Liver (tissue), 9 donors: ENCODE data around the gene NR5A1. TPM values are rescaled to one million over a fixed set of nuclear protein-coding genes. Genes with fewer than 3 reads are reported as not detected.

Experiments used
- DNase-seq: peaks from one replicate; pipeline ENCODE4 v3.0.0-alpha.2; 2017; ENCODE audit warnings: low spot score
- H3K27ac ChIP-seq, 2 donors: one replicate each; pipeline ENCODE4 v1.7.0; 2013; ENCODE audit warnings: inconsistent platforms in 2 of 2, low read length in 2 of 2, control low read depth in 1 of 2, low read depth in 1 of 2, mild to moderate bottlenecking in 1 of 2
- H3K27me3 ChIP-seq, 4 donors: one replicate each; pipeline versions ENCODE4 v1.6.1 to v1.7.0; 2013; ENCODE audit warnings: low read length in 3 of 4, inconsistent platforms in 1 of 4, mild to moderate bottlenecking in 1 of 4, moderate library complexity in 1 of 4; ENCODE audit not compliant: control insufficient read depth in 4 of 4, insufficient read depth in 4 of 4
- H3K36me3 ChIP-seq, 4 donors: one replicate each; pipeline versions ENCODE4 v1.6.1 to v1.7.0; 2013; ENCODE audit warnings: low read length in 3 of 4, mild to moderate bottlenecking in 3 of 4, low read depth in 1 of 4, moderate library complexity in 1 of 4; ENCODE audit not compliant: control insufficient read depth in 4 of 4, insufficient read depth in 3 of 4
- H3K4me1 ChIP-seq, 4 donors: one replicate each; pipeline versions ENCODE4 v1.6.1 to v1.7.0; 2013; ENCODE audit warnings: low read length in 3 of 4, mild to moderate bottlenecking in 3 of 4, moderate library complexity in 1 of 4; ENCODE audit not compliant: control insufficient read depth in 4 of 4, insufficient read depth in 4 of 4
- H3K4me3 ChIP-seq, 3 donors: one replicate each; pipeline versions ENCODE4 v1.6.1 to v1.7.0; 2013; ENCODE audit warnings: low read length in 3 of 3, control low read depth in 1 of 3, low read depth in 1 of 3, mild to moderate bottlenecking in 1 of 3
- H3K9ac ChIP-seq, 2 donors: one replicate each; pipeline ENCODE4 v1.7.0; 2013; ENCODE audit warnings: low read length in 2 of 2, mild to moderate bottlenecking in 2 of 2, moderate library complexity in 2 of 2, control low read depth in 1 of 2, low read depth in 1 of 2
- H3K9me3 ChIP-seq, 4 donors: one replicate each; pipeline versions ENCODE4 v1.6.1 to v1.7.0; 2013; ENCODE audit warnings: low read length in 3 of 4; ENCODE audit not compliant: control insufficient read depth in 4 of 4
- EGR1 ChIP-seq, 2 donors: IDR thresholded peaks; 2 replicates each; pipeline ENCODE4 v1.6.1; 2016 to 2018; ENCODE audit warnings: antibody characterized with exemption in 2 of 2, low read depth in 2 of 2
- FOXA1 ChIP-seq: IDR thresholded peaks from 2 replicates; pipeline ENCODE4 v1.6.1; 2016; ENCODE audit warnings: antibody characterized with exemption
- FOXA2 ChIP-seq: IDR thresholded peaks from 2 replicates; pipeline ENCODE4 v1.6.1; 2016; ENCODE audit warnings: antibody characterized with exemption
- GABPA ChIP-seq, 2 donors: IDR thresholded peaks in 1 of 2; conservative IDR thresholded peaks in 1 of 2; 2 replicates each; pipeline ENCODE4 v1.6.1; 2016; ENCODE audit warnings: antibody characterized with exemption in 2 of 2, mild to moderate bottlenecking in 1 of 2, moderate library complexity in 1 of 2
- HNF4A ChIP-seq, 2 donors: conservative IDR thresholded peaks; 2 replicates each; pipeline ENCODE4 v1.6.1; 2016; ENCODE audit warnings: antibody characterized with exemption in 2 of 2, mild to moderate bottlenecking in 2 of 2
- HNF4G ChIP-seq: IDR thresholded peaks from 2 replicates; pipeline ENCODE4 v1.6.1; 2016; ENCODE audit warnings: antibody characterized with exemption
- JUND ChIP-seq, 2 donors: IDR thresholded peaks; 2 replicates each; pipeline ENCODE4 v1.6.1; 2016; ENCODE audit warnings: antibody characterized with exemption in 2 of 2
- NR2F2 ChIP-seq: IDR thresholded peaks from 2 replicates; pipeline ENCODE4 v1.6.1; 2016; ENCODE audit warnings: antibody characterized with exemption
- RAD21 ChIP-seq, 2 donors: IDR thresholded peaks; 2 replicates each; pipeline ENCODE4 v1.6.1; 2016; ENCODE audit warnings: antibody characterized with exemption in 2 of 2, mild to moderate bottlenecking in 2 of 2
- RXRA ChIP-seq, 2 donors: IDR thresholded peaks; 2 replicates each; pipeline ENCODE4 v1.6.1; 2017 to 2018; ENCODE audit warnings: antibody characterized with exemption in 2 of 2, mild to moderate bottlenecking in 1 of 2
- TAF1 ChIP-seq: conservative IDR thresholded peaks from 2 replicates; pipeline ENCODE4 v1.6.1; 2016; ENCODE audit warnings: antibody characterized with exemption, mild to moderate bottlenecking
- YY1 ChIP-seq: IDR thresholded peaks from 2 replicates; pipeline ENCODE4 v1.6.1; 2016; ENCODE audit warnings: antibody characterized with exemption, mild to moderate bottlenecking
- WGBS: extraction: QIAGEN DNeasy Blood & Tissue Kit; methylation state at CpG from one replicate; pipeline ENCODE4 v1.1.7; 2013; 5-methylcytosine and 5-hydroxymethylcytosine counted together
- polyA plus RNA-seq, 2 donors: library from polyadenylated mRNA; stranded (reverse) in 1 of 2; unstranded in 1 of 2; fragments of 200-250 nt in 1 of 2; fragments of >200 nt in 1 of 2; fragmentation: Nextera tagmentation in 1 of 2; extraction: Ambion mirVana in 1 of 2; gene quantifications; one replicate each; pipeline versions ENCODE4 v1.2.1 to v1.2.3, GENCODE V29; 2013 to 2015
- total RNA-seq, 2 donors: library from RNA; depleted of rRNA; stranded (reverse); fragments of >200 nt; gene quantifications; one replicate each; pipeline ENCODE4 v1.2.3, GENCODE V29; 2014
- TF ChIP-seq, protein P1 (sequence below): IDR thresholded peaks from 2 replicates; pipeline ENCODE4 v1.6.1; 2016; ENCODE audit warnings: antibody characterized with exemption
- TF ChIP-seq, protein P2 (sequence below): IDR thresholded peaks from 2 replicates; pipeline ENCODE4 v1.6.1; 2016; ENCODE audit warnings: antibody characterized with exemption
- TF ChIP-seq, protein P3 (sequence below): fragments of 150-350 bp; IDR thresholded peaks from 2 replicates; pipeline ENCODE4 v1.5.1; 2017; ENCODE audit warnings: improper control_type of control experiment, low read depth, low read length; ENCODE audit not compliant: missing input control
- donor health status: healthy.
- donor health status: healthy.
- donor health status: healthy.
- donor health status: healthy.
- donor health status: healthy.

The NR5A1 gene
- total and polyA plus RNA-seq, 4 donors = not detected

DNA sequence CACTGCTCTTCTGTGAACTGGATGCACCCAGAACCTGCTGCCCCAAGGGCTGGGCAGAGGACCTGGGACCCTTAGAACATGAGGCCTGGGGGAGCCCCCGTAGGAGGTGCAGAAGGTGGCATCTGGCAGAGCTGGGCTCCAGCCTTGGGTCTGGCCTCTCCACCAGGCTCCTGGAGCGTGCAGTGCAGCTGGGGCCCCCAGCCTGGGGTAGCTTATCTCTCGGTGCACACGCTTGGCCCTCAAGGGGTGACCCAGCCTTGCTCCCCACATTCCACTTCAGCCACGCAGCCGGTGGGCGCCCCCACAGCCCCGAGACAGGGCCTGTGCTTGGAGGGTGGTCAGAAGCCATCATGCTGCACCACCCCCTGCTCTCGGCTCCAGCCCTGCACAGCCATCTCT is 5.6 kb upstream of the NR5A1 start:
- TF ChIP-seq, protein P1, sequence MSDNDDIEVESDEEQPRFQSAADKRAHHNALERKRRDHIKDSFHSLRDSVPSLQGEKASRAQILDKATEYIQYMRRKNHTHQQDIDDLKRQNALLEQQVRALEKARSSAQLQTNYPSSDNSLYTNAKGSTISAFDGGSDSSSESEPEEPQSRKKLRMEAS = no peak
- TF ChIP-seq HNF4A (conservative IDR thresholded peaks at IDR 0.05) (no peak), FOXA2 (no peak), YY1 (no peak), HNF4G (no peak), GABPA (IDR thresholded peaks at IDR 0.05 in 1 of 2, conservative IDR thresholded peaks at IDR 0.05 in 1 of 2) (no peak), RAD21 (IDR thresholded peaks at IDR 0.05) (no peak)
- no peak overlapping the region for H3K27ac ChIP-seq
- H3K9ac ChIP-seq = no peak overlapping the region
- no peak overlapping the region for H3K4me3 ChIP-seq
- no peaks in the 10 kb centered on the region for H3K36me3 ChIP-seq
- peaks cover 5 to 20% (median 12%) of the 10 kb centered on the region in 4 donors for H3K4me1 ChIP-seq
- peak; percentile 72 for DNase-seq
- 83% methylated on average over 9 of the region's 9 CpGs for WGBS
- no peaks in the 10 kb centered on the region for H3K9me3 ChIP-seq
- no peaks in the 10 kb centered on the region for H3K27me3 ChIP-seq

DNA sequence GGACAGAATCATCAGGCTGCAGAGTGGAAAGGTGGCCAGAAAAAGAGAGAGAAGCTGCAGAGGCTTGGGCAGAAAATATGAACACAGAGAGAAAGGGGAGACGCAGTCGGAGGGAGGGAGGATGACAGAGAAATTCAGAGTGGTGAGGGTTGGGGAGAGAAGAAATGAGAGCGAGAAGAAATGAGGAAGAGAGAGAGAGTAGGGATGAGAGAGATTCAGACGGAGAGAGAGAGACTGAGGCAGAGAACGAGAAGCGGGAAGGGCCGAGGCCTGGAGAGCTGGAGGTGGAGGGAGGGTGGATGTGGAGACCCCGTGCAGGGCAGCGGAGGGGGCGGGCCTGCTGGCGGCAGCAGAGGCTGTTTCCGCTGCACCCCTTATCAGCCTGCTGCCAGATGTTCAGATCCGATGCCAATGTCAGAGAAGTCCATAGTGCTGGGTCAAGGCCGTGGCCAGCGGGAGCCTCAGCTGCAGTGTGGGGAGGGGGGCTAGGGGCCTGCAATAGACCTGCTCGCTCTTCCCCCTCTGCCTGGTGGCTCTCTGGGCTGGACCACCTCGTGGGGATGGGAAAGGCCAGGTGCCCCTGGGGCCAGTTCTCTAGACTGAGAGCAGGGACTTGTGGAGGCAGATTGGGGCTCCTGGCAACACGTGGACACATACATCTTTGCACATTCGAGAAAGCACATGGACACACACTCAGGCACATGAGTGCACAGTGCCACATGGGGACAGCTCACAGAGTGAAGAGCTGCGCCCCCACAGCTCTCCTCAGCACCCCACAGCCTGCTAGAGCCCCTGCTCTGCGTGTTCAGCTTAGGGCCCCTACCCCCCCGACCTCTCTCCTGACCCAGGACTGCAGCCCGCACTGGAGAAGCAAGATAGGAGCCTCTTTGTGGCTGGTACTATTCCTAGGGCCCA is 4.9 kb upstream of the NR5A1 start:
- Histone ChIP-seq H3K27me3 (no peaks in the 10 kb centered on the region), H3K27ac (no peak overlapping the region), H3K9ac (no peak overlapping the region)

DNA sequence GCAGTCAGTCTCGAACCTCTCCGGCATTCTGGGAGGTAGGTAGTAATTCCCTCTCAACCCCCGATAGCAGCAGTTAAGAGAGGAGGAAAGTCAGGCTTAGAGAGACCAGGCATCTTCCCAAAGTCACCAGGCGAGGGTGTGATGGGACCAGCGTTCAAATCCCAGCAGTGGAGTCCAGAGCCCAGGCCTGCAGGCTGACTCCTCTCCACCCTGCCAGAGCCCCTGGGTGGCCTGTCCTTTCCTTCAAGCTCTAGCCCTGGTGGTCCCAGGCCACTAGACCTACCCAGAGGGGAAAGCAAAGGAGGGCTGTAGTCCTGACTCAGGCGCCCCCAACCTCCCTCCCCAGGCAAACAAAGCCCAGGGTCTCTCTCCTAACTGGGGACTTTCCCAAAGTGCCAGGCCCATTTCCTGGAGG is 4.2 kb upstream of the NR5A1 start:
- Histone ChIP-seq H3K9ac (no peak overlapping the region), H3K9me3 (no peaks in the 10 kb centered on the region), H3K36me3 (no peaks in the 10 kb centered on the region), H3K27ac (no peak overlapping the region), H3K4me1 (peaks cover 5 to 20% (median 12%) of the 10 kb centered on the region in 4 donors), H3K27me3 (no peaks in the 10 kb centered on the region), H3K4me3 (no peak overlapping the region)
- WGBS = 92% methylated on average over 6 of the region's 6 CpGs
- DNase-seq = no peak
- TF ChIP-seq NR2F2 (no peak), JUND (IDR thresholded peaks at IDR 0.05) (no peak), RXRA (IDR thresholded peaks at IDR 0.05) (no peak), FOXA2 (no peak), HNF4G (no peak), TAF1 (no peak), RAD21 (IDR thresholded peaks at IDR 0.05) (no peak), FOXA1 (no peak), EGR1 (IDR thresholded peaks at IDR 0.05; ENCODE audit: low read depth in 2 of 2) (no peak), GABPA (IDR thresholded peaks at IDR 0.05 in 1 of 2, conservative IDR thresholded peaks at IDR 0.05 in 1 of 2) (no peak)
- TF ChIP-seq, protein P2, sequence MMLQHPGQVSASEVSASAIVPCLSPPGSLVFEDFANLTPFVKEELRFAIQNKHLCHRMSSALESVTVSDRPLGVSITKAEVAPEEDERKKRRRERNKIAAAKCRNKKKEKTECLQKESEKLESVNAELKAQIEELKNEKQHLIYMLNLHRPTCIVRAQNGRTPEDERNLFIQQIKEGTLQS = no peak
- TF ChIP-seq, protein P3, sequence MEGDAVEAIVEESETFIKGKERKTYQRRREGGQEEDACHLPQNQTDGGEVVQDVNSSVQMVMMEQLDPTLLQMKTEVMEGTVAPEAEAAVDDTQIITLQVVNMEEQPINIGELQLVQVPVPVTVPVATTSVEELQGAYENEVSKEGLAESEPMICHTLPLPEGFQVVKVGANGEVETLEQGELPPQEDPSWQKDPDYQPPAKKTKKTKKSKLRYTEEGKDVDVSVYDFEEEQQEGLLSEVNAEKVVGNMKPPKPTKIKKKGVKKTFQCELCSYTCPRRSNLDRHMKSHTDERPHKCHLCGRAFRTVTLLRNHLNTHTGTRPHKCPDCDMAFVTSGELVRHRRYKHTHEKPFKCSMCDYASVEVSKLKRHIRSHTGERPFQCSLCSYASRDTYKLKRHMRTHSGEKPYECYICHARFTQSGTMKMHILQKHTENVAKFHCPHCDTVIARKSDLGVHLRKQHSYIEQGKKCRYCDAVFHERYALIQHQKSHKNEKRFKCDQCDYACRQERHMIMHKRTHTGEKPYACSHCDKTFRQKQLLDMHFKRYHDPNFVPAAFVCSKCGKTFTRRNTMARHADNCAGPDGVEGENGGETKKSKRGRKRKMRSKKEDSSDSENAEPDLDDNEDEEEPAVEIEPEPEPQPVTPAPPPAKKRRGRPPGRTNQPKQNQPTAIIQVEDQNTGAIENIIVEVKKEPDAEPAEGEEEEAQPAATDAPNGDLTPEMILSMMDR = no peak
- TF ChIP-seq, protein P1 = no peak

More for the DNA sequence above, 4.9 kb upstream of the NR5A1 start:
- 45% methylated on average over 23 of the region's 23 CpGs for WGBS
- Histone ChIP-seq H3K9me3 (no peaks in the 10 kb centered on the region), H3K36me3 (no peaks in the 10 kb centered on the region), H3K4me1 (peaks cover 5 to 20% (median 12%) of the 10 kb centered on the region in 4 donors), H3K4me3 (no peak overlapping the region)
- peak; percentile 21 to 61 for TF ChIP-seq HNF4A (conservative IDR thresholded peaks at IDR 0.05)
- TF ChIP-seq YY1 = no peak
- TF ChIP-seq RAD21 (IDR thresholded peaks at IDR 0.05) = no peak
- no peak for TF ChIP-seq HNF4G
- TF ChIP-seq FOXA1 = no peak
- TF ChIP-seq, protein P3 = no peak
- no peak for TF ChIP-seq TAF1
- DNase-seq = peak; percentile 71
